HUDEP-2 (cell line): ENCODE measurements around the gene TENM4.

Experiments used
- DNase-seq, 76 experiments: peaks; one replicate each; lab custom pipeline; 2025; ENCODE audit not compliant: unreplicated experiment in 76 of 76; lab: John Stamatoyannopoulos, UW

TENM4 gene

GRCh38 chr11:78698612-78699011 is 742.2 kb downstream of the TENM4 start:
- DNase-seq = no peak

DNA sequence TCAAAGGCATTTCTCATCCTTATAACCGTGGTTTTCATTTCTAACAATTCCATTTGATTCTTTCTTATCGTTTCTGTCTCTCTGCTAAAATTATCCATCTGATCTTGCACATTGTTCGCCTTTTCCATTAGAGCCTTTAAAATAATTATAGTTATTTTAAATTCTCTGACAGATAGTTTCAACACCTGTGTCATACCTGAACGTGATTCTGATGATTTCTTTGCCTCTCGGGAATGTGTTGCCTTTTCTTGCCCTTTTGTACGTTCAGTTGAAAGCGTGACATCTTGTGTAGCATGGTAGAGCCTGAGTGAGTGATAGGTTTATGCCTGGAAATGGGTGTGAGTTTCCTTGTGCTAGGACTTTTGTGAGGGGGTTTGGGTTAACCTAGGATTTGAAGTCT is 744.7 kb downstream of the TENM4 start:
- DNase-seq = no peak

GRCh38 chr11:78694152-78694551 is 746.7 kb downstream of the TENM4 start:
- DNase-seq = no peak

DNA sequence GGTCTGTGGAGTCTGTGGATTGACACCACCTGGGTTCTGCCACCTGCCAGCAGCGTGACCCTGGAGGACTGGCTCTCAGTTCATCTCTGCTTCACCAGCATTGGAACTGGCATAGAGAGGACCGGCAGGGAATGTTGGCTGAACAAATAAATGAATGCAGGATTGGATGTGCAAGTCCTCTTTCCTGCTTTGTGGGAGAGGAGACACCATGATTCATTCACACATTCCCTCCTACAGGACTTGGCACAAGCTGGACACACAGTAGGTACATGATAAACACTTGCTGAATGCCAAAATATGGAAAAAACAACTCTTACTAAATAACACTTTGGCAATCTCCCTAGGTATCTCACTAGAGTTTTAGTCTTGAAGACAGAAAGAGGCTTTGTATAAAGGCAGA is 749.6 kb downstream of the TENM4 start:
- DNase-seq = no peak

DNA sequence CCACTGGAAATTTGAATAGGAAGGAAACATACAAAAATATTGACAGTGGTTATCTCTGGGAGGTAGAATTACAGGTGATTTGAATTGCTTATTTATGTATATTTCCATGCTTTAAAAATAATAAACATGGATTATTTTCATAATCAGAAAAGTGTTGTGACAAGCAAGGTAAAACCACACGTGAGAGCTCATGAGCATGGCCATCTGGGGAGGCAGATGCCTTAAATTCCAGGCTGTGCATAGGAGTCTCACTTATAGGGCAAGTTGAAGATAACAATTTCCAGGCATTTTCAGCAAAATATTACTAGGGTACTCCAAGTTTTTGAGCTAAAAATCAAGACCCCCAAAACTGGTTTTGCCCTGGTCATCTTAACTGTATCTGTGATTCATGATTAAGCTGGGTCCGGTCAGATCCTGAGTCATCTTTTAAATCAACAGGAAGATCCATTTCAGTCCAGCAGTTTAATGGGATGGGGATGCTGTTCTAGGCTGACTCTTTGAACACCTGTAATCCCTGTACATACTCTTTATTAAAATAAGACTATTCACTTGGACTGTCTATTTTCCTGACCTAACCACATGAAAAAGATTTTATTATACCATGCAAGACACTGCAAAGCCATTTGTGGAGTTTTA is 750.4 kb downstream of the TENM4 start:
- DNase-seq = no peak

GRCh38 chr11:78689585-78690153 is 751.2 kb downstream of the TENM4 start:
- no peak for DNase-seq

- DNase-seq = no peak
Measured at GRCh38 chr11:78689101-78689500, 751.7 kb downstream of the TENM4 start.

- DNase-seq = no peak
Measured at GRCh38 chr11:78688460-78688859, 752.4 kb downstream of the TENM4 start.

DNA sequence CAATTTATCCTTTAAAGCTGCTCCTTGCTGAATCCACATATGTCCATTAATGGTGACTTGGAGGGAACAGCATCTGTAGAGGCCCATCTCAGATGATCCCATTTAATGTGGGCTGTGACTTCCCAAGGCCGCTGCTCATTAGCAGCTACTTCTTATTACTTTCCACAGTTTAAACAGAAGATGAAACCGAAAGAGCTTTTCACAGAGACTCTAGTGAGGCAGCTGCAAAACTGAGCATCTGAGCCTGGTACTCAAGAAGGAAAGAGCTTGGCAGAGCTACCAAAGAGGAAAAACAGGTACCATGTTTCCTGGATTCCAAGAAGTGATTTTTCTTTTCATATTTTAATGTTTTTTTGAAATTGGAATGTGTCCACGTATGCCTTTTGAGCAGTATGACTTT is 755.7 kb downstream of the TENM4 start:
- no peak for DNase-seq

GRCh38 chr11:78684377-78684776 is 756.5 kb downstream of the TENM4 start:
- no peak for DNase-seq

DNA sequence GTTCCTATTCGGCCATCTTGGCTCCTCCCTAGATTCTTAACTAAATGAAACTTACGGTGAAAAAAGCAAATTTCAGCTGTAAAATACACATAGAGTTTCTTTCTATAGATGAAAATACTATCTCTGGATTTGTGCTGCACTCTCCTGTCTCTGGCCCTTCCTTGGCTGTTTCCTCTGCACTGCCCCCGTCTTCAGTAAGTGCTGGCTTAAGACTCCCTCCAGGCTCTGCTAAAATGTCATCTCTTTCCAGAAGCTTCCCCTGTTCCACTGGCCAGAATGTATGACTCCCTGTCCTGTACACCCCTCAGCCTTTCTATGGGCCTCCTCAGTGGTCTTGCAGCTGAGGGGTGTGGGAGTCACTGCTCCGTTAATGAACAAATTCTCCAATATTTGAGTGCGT is 757.1 kb downstream of the TENM4 start:
- DNase-seq = no peak

DNA sequence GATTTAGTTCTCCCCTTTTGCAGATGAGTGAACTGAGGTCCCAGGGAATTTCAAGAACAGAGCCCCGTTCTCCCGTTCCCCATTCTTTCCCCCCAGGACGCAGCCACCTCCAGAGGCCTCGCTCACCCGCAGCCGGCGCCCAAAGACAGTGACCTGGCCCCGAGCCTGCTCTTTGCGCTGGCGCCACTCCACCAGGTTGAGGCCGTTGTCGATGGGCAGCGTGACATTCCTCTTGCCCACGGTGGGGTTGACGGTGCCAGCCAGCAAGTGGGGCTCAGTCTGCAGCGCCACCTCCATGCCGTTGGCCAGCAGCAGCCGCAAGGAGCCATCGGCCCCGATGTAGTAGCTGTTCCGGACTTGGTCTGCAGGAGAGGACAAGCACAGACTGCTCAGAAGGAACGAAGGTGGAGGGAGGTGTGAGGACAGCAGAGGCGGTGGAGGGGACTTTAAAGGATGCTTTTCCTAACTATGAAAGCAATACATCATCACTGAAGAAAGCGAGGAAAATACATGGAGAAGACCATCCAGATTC is 764.7 kb downstream of the TENM4 start:
- DNase-seq = no peak

GRCh38 chr11:78672850-78673620 is 767.8 kb downstream of the TENM4 start:
- no peak for DNase-seq

DNA sequence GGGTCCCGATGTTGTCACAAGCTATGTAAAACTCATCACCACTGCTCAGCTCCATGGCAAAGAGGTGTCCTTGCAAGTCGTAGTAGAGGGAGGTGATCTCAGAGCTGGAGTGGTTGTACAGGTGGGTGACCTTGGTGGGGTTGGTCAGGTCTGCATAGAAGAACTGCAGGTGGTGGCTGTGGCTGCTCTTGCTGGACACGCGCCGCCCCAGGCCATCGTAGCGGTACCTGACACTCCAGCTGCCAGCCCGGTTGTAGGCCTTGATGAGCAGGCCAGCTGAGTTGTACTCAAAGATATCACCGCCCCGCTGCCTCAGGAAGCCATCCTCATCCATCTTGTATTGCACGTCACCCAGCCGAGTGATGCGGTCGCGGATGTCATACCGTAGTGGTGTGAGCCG is 771.6 kb downstream of the TENM4 start:
- no peak for DNase-seq

- no peak for DNase-seq
Measured at GRCh38 chr11:78667461-78667860, 773.4 kb downstream of the TENM4 start.

GRCh38 chr11:78666675-78667160 is 774.1 kb downstream of the TENM4 start:
- peak in 63 of 76 experiments; percentile 4 to 95 (median 66) for DNase-seq

DNA sequence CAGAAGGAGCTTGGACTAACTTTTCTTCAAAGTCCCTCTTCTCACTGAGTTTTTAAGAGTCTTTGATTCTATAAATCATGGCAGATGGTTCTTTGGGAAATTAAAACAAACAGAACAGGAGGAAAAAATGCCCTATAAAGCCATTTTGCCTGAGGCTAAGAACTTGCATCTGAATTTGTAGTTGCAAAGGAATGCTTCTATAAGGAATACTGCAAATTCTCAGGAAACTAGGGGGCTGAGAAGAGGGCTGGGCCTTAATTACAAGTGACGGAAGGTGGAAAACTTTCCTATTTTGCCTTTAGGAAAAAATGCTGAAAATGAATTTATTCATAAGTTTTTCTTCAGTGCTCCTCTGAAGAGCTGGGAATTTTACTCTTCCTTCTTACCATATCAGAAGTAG is 776.2 kb downstream of the TENM4 start:
- no peak for DNase-seq

GRCh38 chr11:78662811-78663210 is 778.0 kb downstream of the TENM4 start:
- DNase-seq = no peak

- no peak for DNase-seq
Measured at GRCh38 chr11:78660471-78660870, 780.4 kb downstream of the TENM4 start.

DNA sequence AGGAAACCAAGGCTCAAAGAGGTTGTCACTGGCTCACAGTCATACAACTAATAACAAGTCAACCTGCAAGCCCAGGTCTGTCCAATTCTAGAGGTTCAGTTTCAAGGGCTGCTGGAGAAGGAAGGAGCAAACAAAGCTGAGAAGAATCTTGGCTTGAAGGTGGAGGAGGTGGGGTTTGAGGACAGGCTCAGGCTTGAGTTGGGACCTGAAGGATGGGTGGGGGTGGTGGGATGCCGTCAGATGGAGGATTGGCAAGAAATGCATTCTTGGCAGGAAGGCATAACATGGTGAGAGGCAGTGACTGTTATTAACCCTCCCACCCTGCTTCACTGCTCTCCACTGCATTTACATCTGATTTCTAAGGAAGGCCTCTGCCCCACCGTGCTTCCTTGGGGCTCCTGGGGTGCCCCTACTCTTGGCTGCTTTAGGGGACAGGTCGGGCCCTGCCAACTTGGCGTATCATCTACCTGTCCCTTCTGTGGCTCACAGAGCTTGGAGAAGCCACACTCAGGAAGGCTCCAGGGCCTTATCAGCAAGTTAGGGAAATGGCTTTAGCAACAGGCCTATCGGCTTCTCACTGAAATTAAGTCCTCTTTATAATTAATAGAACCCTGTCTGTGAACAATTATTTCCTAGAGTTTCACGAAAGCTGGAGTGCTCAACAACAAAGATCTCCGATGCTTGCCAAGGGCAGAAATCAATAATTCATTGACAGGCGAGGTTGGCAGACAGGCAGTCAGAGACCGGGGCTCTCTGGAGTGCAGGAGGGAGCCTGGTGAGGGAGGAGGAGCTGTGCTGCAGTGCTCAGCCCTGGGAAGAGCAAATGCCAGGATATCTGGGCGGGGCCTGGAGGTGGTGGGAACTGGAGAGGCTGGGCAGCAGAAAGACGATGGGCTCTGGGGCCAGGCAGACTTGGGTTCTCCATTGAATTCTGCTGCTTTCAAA is 781.2 kb downstream of the TENM4 start:
- no peak for DNase-seq
